ENCODE measurements around the gene ZNRF1. TPM values are rescaled to one million over a fixed set of nuclear protein-coding genes. Genes with fewer than 3 reads are reported as not detected.
"Not testable (repeated sequence)": the region's sequence is repeated elsewhere in the genome, so short reads cannot be mapped to it uniquely, and the experiment has no call there.

Gene ZNRF1
- total and polyA plus RNA-seq, 8 donors: 5.3 to 11.4 (median 7.9) TPM

DNA sequence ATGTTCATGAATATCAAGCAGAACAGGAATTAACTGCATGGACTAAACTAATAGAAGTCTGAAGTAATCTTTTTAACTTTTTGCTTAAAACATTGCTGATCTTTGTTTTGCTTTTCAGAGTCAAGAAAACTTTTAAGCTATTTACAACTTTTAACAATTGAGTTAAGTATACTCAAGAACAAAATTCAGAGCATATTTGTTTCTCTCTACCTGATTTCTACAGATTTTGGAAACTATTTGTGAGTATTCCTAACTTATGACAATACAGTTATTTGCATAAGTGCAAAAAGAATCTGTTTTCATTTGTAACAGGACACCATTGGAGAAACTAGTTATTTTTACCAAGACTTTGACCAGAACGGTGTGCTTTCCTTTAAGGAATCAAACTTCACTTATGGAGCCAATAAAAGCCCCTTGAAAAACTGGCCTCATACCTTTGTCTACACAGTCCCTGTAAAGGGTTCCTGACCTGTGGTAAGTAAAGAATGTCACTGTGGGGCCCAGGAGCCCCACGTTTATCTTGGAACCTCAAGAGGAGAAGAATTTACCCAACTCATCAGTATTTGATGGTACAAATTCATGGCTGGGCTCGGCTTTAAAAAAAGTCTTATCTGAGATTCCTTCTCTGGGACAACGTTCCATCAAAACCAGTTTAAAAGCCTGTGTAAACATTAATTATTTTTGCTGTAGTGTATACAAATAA, 129.0 kb downstream of the ZNRF1 start:
- no peaks in the 10 kb centered on the region for H3K4me1 ChIP-seq
- ATAC-seq (no peak), FAIRE-seq (no peak), DNase-seq (no peak)
- no peaks in the 10 kb centered on the region for H3K36me3 ChIP-seq
- 56 to 61% methylated on average over 4 of the region's 4 CpGs for WGBS, 2 donors
- TF ChIP-seq, protein P1, sequence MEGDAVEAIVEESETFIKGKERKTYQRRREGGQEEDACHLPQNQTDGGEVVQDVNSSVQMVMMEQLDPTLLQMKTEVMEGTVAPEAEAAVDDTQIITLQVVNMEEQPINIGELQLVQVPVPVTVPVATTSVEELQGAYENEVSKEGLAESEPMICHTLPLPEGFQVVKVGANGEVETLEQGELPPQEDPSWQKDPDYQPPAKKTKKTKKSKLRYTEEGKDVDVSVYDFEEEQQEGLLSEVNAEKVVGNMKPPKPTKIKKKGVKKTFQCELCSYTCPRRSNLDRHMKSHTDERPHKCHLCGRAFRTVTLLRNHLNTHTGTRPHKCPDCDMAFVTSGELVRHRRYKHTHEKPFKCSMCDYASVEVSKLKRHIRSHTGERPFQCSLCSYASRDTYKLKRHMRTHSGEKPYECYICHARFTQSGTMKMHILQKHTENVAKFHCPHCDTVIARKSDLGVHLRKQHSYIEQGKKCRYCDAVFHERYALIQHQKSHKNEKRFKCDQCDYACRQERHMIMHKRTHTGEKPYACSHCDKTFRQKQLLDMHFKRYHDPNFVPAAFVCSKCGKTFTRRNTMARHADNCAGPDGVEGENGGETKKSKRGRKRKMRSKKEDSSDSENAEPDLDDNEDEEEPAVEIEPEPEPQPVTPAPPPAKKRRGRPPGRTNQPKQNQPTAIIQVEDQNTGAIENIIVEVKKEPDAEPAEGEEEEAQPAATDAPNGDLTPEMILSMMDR (IDR thresholded peaks at IDR 0.05): no peak
- intact Hi-C loops (cut with DNase I): no loop called here
- H3K4me3 ChIP-seq: no peak overlapping the region
- no peaks in the 10 kb centered on the region for H3K9me3 ChIP-seq
- no peak overlapping the region for H3K27ac ChIP-seq
- no peaks in the 10 kb centered on the region for H3K27me3 ChIP-seq

DNA sequence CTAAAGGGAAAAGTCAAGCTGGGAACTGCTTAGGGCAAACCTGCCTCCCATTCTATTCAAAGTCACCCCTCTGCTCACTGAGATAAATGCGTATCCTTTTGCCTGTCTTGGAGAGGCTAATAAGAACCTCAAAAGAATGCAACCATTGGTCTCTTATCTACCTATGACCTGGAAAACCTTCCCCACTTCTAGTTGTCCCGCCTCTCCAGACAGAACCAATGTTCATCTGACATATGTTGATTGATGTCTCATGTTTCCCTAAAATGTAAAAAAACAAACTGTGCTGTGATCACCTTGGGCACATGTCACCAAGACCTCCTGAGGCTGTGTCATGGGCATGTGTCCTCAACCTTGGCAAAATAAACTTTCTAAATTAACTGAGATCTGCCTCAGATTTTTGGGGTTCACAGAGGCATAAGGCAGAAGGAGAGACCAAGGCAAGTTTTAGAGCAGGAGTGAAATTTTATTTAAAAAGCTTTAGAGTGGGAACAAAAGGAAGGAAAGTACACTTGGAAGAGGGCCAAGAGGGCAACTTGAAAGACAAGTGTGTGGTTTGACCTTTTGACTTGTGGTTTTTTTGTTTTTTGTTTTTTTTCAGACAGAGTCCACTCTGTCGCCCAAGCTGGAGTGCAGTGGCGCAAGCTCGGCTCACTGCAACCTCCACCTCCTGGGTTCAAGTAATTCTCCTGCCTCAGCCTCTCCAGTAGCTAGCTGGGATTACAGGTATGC, 130.8 kb downstream of the ZNRF1 start:
- H3K9me3 ChIP-seq; H3K4me3 ChIP-seq; H3K36me3 ChIP-seq; FAIRE-seq; intact Hi-C loops (cut with DNase I); H3K4me1 ChIP-seq; H3K27me3 ChIP-seq; ATAC-seq; DNase-seq; H3K27ac ChIP-seq: not testable (repeated sequence)
- 62% methylated on average over 5 of the region's 5 CpGs for WGBS, 2 donors

DNA sequence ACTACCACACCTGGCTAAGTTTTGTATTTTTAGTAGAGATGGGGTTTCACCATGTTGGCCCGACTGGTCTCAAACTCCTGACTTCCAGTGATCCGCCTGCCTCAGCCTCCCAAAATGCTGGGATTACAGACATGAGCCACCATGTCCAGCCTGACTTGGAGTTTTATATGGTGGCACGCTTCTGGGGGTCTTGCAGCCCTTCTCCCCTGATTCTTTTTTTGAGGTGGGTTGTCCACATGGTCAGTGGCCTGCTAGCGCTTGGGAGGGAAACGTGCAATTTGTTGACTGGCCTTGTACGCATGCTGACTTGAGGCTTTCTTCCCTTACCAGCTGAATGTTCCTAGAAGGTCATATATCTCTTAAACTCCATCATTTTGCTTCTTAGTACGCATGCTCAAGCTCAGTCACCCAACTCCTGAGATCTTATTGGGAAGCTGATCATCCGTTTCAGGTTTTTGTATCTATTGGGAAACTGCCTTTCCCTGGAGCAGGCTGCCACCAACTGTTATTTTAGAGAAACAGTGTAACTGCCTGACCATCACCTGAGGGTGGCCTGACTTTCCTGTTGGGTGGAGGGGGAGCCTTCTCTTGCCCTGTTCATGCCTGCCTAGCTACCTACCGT, 131.4 kb downstream of the ZNRF1 start:
- no peaks in the 10 kb centered on the region for H3K4me1 ChIP-seq
- no peak overlapping the region for H3K27ac ChIP-seq
- WGBS, 2 donors: 86 to 89% methylated on average over 9 of the region's 9 CpGs
- intact Hi-C loops (cut with DNase I): no loop called here
- H3K27me3 ChIP-seq: no peaks in the 10 kb centered on the region
- DNase-seq (no peak), FAIRE-seq (no peak), ATAC-seq (no peak)
- no peak overlapping the region for H3K4me3 ChIP-seq
- H3K36me3 ChIP-seq: no peaks in the 10 kb centered on the region
- TF ChIP-seq, protein P1 (IDR thresholded peaks at IDR 0.05): no peak
- no peaks in the 10 kb centered on the region for H3K9me3 ChIP-seq

DNA sequence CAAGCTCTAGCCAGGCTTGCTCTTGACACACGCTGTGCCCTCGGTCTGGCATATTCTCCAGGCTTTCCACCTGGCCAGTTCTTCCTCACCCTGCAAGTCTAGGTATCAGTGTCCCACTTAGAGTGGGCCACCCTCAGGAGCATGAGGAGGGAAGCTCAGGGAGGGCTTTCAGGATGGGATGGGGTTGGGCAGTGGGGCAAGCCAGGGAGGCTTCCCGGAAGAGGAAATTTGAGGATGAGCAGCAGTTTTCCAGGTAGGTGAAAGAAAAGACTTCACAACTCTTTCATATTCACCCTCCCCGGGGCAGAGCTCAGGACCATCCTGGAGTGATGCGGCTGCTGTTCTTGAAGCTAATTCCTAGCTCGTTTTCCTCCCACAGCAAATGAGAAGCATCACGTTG, 132.3 kb downstream of the ZNRF1 start:
- no peaks in the 10 kb centered on the region for H3K36me3 ChIP-seq
- no peak overlapping the region for H3K27ac ChIP-seq
- no peak for DNase-seq
- no peak for FAIRE-seq
- 72 to 73% methylated on average over 7 of the region's 7 CpGs for WGBS, 2 donors
- H3K9me3 ChIP-seq: no peaks in the 10 kb centered on the region
- H3K4me3 ChIP-seq: no peak overlapping the region
- no peaks in the 10 kb centered on the region for H3K27me3 ChIP-seq
- no peak for ATAC-seq
- intact Hi-C loops (cut with DNase I): no loop called here
- TF ChIP-seq, protein P1 (IDR thresholded peaks at IDR 0.05): no peak
- H3K4me1 ChIP-seq: no peaks in the 10 kb centered on the region

DNA sequence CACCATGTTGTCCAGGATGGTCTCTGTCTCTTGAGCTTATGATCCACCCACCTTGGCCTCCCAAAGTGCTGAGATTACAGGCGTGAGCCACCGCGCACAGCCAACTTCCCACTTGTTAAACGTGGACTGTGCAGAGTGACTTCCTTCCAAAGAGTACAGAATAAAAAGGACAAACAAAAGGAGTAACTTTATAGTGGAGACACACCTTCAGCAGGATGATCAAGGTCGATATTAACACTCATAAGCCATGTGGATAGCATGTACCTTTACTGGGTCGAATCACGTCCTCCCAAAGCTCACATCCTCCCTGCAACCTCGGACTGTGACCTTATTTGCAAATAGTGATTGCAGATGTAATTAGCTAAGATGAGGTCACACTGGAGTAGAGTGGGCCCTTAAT, 139.4 kb downstream of the ZNRF1 start:
- intact Hi-C loops (cut with DNase I): no loop called here
- Histone ChIP-seq H3K36me3 (no peaks in the 10 kb centered on the region), H3K4me1 (no peaks in the 10 kb centered on the region), H3K4me3 (no peak overlapping the region), H3K27ac (no peak overlapping the region), H3K9me3 (no peaks in the 10 kb centered on the region), H3K27me3 (no peaks in the 10 kb centered on the region)
- no peak for FAIRE-seq
- TF ChIP-seq, protein P1 (IDR thresholded peaks at IDR 0.05): no peak
- ATAC-seq: no peak
- no peak for DNase-seq
- 62 to 74% methylated on average over 8 of the region's 8 CpGs for WGBS, 2 donors
